Stimulated activated CD8-positive, alpha-beta memory T cell treated with anti-CD3 and anti-CD28 coated beads, Interleukin-7, amount 100 ng/mL, for 48 hours (primary cell): ENCODE data around the gene APOOL.
"Not testable (repeated sequence)": the region's sequence is repeated elsewhere in the genome, so short reads cannot be mapped to it uniquely, and the experiment has no call there.

ENCODE experiments used
- DNase-seq, 2 donors: peaks; one replicate each; pipeline ENCODE4 v3.0.0-alpha.2; 2020; ENCODE audit warnings: low read depth in 1 of 2; ENCODE audit errors: extremely low read depth in 1 of 2

The APOOL gene

GRCh38 chrX:85077247-85077646 lies 73.6 kb downstream of the APOOL start:
- not testable (repeated sequence) for DNase-seq

GRCh38 chrX:85084770-85085393 lies 81.2 kb downstream of the APOOL start:
- no peak for DNase-seq

GRCh38 chrX:85089321-85089840 lies 85.7 kb downstream of the APOOL start:
- no peak for DNase-seq

- no peak for DNase-seq
Measured at GRCh38 chrX:85107407-85107806, 103.7 kb downstream of the APOOL start.

- no peak for DNase-seq
Measured at GRCh38 chrX:85108165-85108564, 104.5 kb downstream of the APOOL start.

- DNase-seq, result no peak
Measured at GRCh38 chrX:85109235-85109634, 105.6 kb downstream of the APOOL start.

GRCh38 chrX:85111347-85111746 lies 107.7 kb downstream of the APOOL start:
- DNase-seq, result no peak

GRCh38 chrX:85112293-85112692 lies 108.6 kb downstream of the APOOL start:
- DNase-seq, result no peak

- DNase-seq, result no peak
Measured at GRCh38 chrX:85113746-85114145, 110.1 kb downstream of the APOOL start.

GRCh38 chrX:85114171-85114570 lies 110.5 kb downstream of the APOOL start:
- DNase-seq, result no peak

GRCh38 chrX:85114776-85115175 lies 111.1 kb downstream of the APOOL start:
- DNase-seq, result no peak

GRCh38 chrX:85115252-85115651 lies 111.6 kb downstream of the APOOL start:
- DNase-seq, result no peak

- no peak for DNase-seq
Measured at GRCh38 chrX:85136409-85136808, 132.7 kb downstream of the APOOL start.

- DNase-seq, result no peak
Measured at GRCh38 chrX:85139422-85139821, 135.7 kb downstream of the APOOL start.

- DNase-seq, result no peak
Measured at GRCh38 chrX:85140964-85141363, 137.3 kb downstream of the APOOL start.
